HCT116 (cell line): ENCODE results near the gene KRIT1.

Experiments used
- CEBPB ChIP-seq: IDR thresholded peaks from 2 replicates; pipeline ENCODE4 v1.6.1; 2012; ENCODE audit warnings: low read depth
- EGR1 ChIP-seq: IDR thresholded peaks from 2 replicates; pipeline ENCODE4 v1.6.1; 2012; ENCODE audit warnings: low read depth
- EZH2 ChIP-seq: fragments of 200-600 bp; sonication (generic); IDR thresholded peaks from 2 replicates; pipeline ENCODE4 v1.6.1; 2017; ENCODE audit warnings: antibody characterized with exemption, mixed run types
- POLR2A ChIP-seq: IDR thresholded peaks from 2 replicates; pipeline ENCODE4 v1.7.0; 2011; ENCODE audit warnings: borderline replicate concordance; ENCODE audit not compliant: insufficient read depth, insufficient read length; ENCODE audit errors: extremely low read depth
- POLR2AphosphoS5 ChIP-seq: IDR thresholded peaks from 2 replicates; pipeline ENCODE4 v1.6.1; 2011; ENCODE audit warnings: mild to moderate bottlenecking, low read depth, low read length, moderate library complexity
- SIN3A ChIP-seq: IDR thresholded peaks from 2 replicates; pipeline ENCODE4 v1.6.1; 2012; ENCODE audit warnings: low read depth
- SP1 ChIP-seq: IDR thresholded peaks from 2 replicates; pipeline ENCODE4 v1.6.1; 2012; ENCODE audit warnings: low read depth
- TCF7L2 ChIP-seq: IDR thresholded peaks from 2 replicates; pipeline ENCODE4 v1.7.0; 2011; ENCODE audit warnings: borderline replicate concordance, inconsistent platforms; ENCODE audit not compliant: insufficient read depth, insufficient read length; ENCODE audit errors: extremely low read depth
- YY1 ChIP-seq: IDR thresholded peaks from 2 replicates; pipeline ENCODE4 v1.6.1; 2011; ENCODE audit warnings: low read length, low read depth, moderate library complexity, mild to moderate bottlenecking; ENCODE audit not compliant: insufficient replicate concordance; ENCODE audit errors: extremely low read depth
- TF ChIP-seq, protein P1 (sequence below), 3 experiments: fragments of 200-600 bp in 1 of 3; sonication (generic) in 1 of 3; IDR thresholded peaks in 2 of 3; conservative IDR thresholded peaks in 1 of 3; 2 replicates each; pipeline ENCODE4 v1.5.1; 2012 to 2017; ENCODE audit warnings: low read depth in 2 of 3, low read length in 2 of 3, antibody characterized with exemption in 1 of 3, borderline replicate concordance in 1 of 3, control low read depth in 1 of 3, mild to moderate bottlenecking in 1 of 3, mixed read lengths in 1 of 3, mixed run types in 1 of 3, moderate library complexity in 1 of 3; ENCODE audit not compliant: insufficient read depth in 1 of 3
- TF ChIP-seq, protein P2 (sequence below): IDR thresholded peaks from 2 replicates; pipeline ENCODE4 v1.6.1; 2012
- TF ChIP-seq, protein P3 (sequence below): IDR thresholded peaks from 2 replicates; pipeline ENCODE4 v1.6.1; 2012
- TF ChIP-seq, protein P4 (sequence below): IDR thresholded peaks from 2 replicates; pipeline ENCODE4 v1.6.1; 2012; ENCODE audit warnings: low read depth

DNA sequence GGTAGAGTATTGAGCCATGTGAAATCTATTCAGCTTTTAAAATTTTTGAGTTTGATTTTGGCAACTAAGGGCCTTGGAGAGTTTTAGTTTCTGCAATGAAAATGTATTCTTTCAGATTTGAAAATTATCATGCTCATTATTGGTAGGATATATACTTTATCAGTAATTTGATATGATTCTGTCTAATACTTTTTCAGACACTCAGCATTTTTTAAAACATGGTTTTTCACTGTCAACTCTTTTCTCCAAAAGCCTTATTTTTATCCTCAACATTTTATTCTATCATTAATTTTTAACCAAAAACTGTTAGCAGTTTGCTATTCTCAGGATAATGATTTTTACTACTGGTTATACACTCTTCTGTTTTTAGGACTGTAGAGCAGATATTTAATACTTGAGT is 4.9 kb upstream of the KRIT1 start:
- TF ChIP-seq, protein P1, sequence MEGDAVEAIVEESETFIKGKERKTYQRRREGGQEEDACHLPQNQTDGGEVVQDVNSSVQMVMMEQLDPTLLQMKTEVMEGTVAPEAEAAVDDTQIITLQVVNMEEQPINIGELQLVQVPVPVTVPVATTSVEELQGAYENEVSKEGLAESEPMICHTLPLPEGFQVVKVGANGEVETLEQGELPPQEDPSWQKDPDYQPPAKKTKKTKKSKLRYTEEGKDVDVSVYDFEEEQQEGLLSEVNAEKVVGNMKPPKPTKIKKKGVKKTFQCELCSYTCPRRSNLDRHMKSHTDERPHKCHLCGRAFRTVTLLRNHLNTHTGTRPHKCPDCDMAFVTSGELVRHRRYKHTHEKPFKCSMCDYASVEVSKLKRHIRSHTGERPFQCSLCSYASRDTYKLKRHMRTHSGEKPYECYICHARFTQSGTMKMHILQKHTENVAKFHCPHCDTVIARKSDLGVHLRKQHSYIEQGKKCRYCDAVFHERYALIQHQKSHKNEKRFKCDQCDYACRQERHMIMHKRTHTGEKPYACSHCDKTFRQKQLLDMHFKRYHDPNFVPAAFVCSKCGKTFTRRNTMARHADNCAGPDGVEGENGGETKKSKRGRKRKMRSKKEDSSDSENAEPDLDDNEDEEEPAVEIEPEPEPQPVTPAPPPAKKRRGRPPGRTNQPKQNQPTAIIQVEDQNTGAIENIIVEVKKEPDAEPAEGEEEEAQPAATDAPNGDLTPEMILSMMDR (IDR thresholded peaks at IDR 0.05 in 2 of 3, conservative IDR thresholded peaks at IDR 0.05 in 1 of 3; ENCODE audit: borderline replicate concordance in 1 of 3, insufficient read depth in 1 of 3, low read depth in 2 of 3, low read length in 2 of 3): no peak
- TF ChIP-seq CEBPB (no peak), EGR1 (no peak), TCF7L2 (no peak), POLR2A (no peak), SIN3A (no peak), YY1 (no peak), SP1 (no peak), EZH2 (no peak), POLR2AphosphoS5 (no peak)
- TF ChIP-seq, protein P2, sequence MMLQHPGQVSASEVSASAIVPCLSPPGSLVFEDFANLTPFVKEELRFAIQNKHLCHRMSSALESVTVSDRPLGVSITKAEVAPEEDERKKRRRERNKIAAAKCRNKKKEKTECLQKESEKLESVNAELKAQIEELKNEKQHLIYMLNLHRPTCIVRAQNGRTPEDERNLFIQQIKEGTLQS: no peak
- TF ChIP-seq, protein P3, sequence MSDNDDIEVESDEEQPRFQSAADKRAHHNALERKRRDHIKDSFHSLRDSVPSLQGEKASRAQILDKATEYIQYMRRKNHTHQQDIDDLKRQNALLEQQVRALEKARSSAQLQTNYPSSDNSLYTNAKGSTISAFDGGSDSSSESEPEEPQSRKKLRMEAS: no peak
- TF ChIP-seq, protein P4, sequence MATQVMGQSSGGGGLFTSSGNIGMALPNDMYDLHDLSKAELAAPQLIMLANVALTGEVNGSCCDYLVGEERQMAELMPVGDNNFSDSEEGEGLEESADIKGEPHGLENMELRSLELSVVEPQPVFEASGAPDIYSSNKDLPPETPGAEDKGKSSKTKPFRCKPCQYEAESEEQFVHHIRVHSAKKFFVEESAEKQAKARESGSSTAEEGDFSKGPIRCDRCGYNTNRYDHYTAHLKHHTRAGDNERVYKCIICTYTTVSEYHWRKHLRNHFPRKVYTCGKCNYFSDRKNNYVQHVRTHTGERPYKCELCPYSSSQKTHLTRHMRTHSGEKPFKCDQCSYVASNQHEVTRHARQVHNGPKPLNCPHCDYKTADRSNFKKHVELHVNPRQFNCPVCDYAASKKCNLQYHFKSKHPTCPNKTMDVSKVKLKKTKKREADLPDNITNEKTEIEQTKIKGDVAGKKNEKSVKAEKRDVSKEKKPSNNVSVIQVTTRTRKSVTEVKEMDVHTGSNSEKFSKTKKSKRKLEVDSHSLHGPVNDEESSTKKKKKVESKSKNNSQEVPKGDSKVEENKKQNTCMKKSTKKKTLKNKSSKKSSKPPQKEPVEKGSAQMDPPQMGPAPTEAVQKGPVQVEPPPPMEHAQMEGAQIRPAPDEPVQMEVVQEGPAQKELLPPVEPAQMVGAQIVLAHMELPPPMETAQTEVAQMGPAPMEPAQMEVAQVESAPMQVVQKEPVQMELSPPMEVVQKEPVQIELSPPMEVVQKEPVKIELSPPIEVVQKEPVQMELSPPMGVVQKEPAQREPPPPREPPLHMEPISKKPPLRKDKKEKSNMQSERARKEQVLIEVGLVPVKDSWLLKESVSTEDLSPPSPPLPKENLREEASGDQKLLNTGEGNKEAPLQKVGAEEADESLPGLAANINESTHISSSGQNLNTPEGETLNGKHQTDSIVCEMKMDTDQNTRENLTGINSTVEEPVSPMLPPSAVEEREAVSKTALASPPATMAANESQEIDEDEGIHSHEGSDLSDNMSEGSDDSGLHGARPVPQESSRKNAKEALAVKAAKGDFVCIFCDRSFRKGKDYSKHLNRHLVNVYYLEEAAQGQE: no peak
